Liver (tissue), 9 donors: ENCODE data around the gene NOPCHAP1. TPM values are rescaled to one million over a fixed set of nuclear protein-coding genes. Genes with fewer than 3 reads are reported as not detected.

Source experiments
- DNase-seq: peaks from one replicate; pipeline ENCODE4 v3.0.0-alpha.2; 2017; ENCODE audit warnings: low spot score
- H3K27ac ChIP-seq, 2 donors: one replicate each; pipeline ENCODE4 v1.7.0; 2013; ENCODE audit warnings: inconsistent platforms in 2 of 2, low read length in 2 of 2, control low read depth in 1 of 2, low read depth in 1 of 2, mild to moderate bottlenecking in 1 of 2
- H3K27me3 ChIP-seq, 4 donors: one replicate each; pipeline versions ENCODE4 v1.6.1 to v1.7.0; 2013; ENCODE audit warnings: low read length in 3 of 4, inconsistent platforms in 1 of 4, mild to moderate bottlenecking in 1 of 4, moderate library complexity in 1 of 4; ENCODE audit not compliant: control insufficient read depth in 4 of 4, insufficient read depth in 4 of 4
- H3K36me3 ChIP-seq, 4 donors: one replicate each; pipeline versions ENCODE4 v1.6.1 to v1.7.0; 2013; ENCODE audit warnings: low read length in 3 of 4, mild to moderate bottlenecking in 3 of 4, low read depth in 1 of 4, moderate library complexity in 1 of 4; ENCODE audit not compliant: control insufficient read depth in 4 of 4, insufficient read depth in 3 of 4
- H3K4me1 ChIP-seq, 4 donors: one replicate each; pipeline versions ENCODE4 v1.6.1 to v1.7.0; 2013; ENCODE audit warnings: low read length in 3 of 4, mild to moderate bottlenecking in 3 of 4, moderate library complexity in 1 of 4; ENCODE audit not compliant: control insufficient read depth in 4 of 4, insufficient read depth in 4 of 4
- H3K4me3 ChIP-seq, 3 donors: one replicate each; pipeline versions ENCODE4 v1.6.1 to v1.7.0; 2013; ENCODE audit warnings: low read length in 3 of 3, control low read depth in 1 of 3, low read depth in 1 of 3, mild to moderate bottlenecking in 1 of 3
- H3K9ac ChIP-seq, 2 donors: one replicate each; pipeline ENCODE4 v1.7.0; 2013; ENCODE audit warnings: low read length in 2 of 2, mild to moderate bottlenecking in 2 of 2, moderate library complexity in 2 of 2, control low read depth in 1 of 2, low read depth in 1 of 2
- H3K9me3 ChIP-seq, 4 donors: one replicate each; pipeline versions ENCODE4 v1.6.1 to v1.7.0; 2013; ENCODE audit warnings: low read length in 3 of 4; ENCODE audit not compliant: control insufficient read depth in 4 of 4
- ATF3 ChIP-seq: IDR thresholded peaks from 2 replicates; pipeline ENCODE4 v1.6.1; 2016; ENCODE audit warnings: antibody characterized with exemption
- CTCF ChIP-seq: fragments of 150-350 bp; IDR thresholded peaks from 2 replicates; pipeline ENCODE4 v1.5.1; 2017; ENCODE audit warnings: improper control_type of control experiment, low read depth, low read length; ENCODE audit not compliant: missing input control
- EGR1 ChIP-seq, 2 donors: IDR thresholded peaks; 2 replicates each; pipeline ENCODE4 v1.6.1; 2016 to 2018; ENCODE audit warnings: antibody characterized with exemption in 2 of 2, low read depth in 2 of 2
- FOXA1 ChIP-seq: IDR thresholded peaks from 2 replicates; pipeline ENCODE4 v1.6.1; 2016; ENCODE audit warnings: antibody characterized with exemption
- FOXA2 ChIP-seq: IDR thresholded peaks from 2 replicates; pipeline ENCODE4 v1.6.1; 2016; ENCODE audit warnings: antibody characterized with exemption
- GABPA ChIP-seq, 2 donors: IDR thresholded peaks in 1 of 2; conservative IDR thresholded peaks in 1 of 2; 2 replicates each; pipeline ENCODE4 v1.6.1; 2016; ENCODE audit warnings: antibody characterized with exemption in 2 of 2, mild to moderate bottlenecking in 1 of 2, moderate library complexity in 1 of 2
- HNF4A ChIP-seq, 2 donors: conservative IDR thresholded peaks; 2 replicates each; pipeline ENCODE4 v1.6.1; 2016; ENCODE audit warnings: antibody characterized with exemption in 2 of 2, mild to moderate bottlenecking in 2 of 2
- HNF4G ChIP-seq: IDR thresholded peaks from 2 replicates; pipeline ENCODE4 v1.6.1; 2016; ENCODE audit warnings: antibody characterized with exemption
- MAX ChIP-seq: IDR thresholded peaks from 2 replicates; pipeline ENCODE4 v1.6.1; 2016; ENCODE audit warnings: antibody characterized with exemption
- NR2F2 ChIP-seq: IDR thresholded peaks from 2 replicates; pipeline ENCODE4 v1.6.1; 2016; ENCODE audit warnings: antibody characterized with exemption
- RAD21 ChIP-seq, 2 donors: IDR thresholded peaks; 2 replicates each; pipeline ENCODE4 v1.6.1; 2016; ENCODE audit warnings: antibody characterized with exemption in 2 of 2, mild to moderate bottlenecking in 2 of 2
- REST ChIP-seq: IDR thresholded peaks from 2 replicates; pipeline ENCODE4 v1.6.1; 2016; ENCODE audit warnings: antibody characterized with exemption, mild to moderate bottlenecking
- RXRA ChIP-seq, 2 donors: IDR thresholded peaks; 2 replicates each; pipeline ENCODE4 v1.6.1; 2017 to 2018; ENCODE audit warnings: antibody characterized with exemption in 2 of 2, mild to moderate bottlenecking in 1 of 2
- SP1 ChIP-seq: IDR thresholded peaks from 2 replicates; pipeline ENCODE4 v1.6.1; 2018; ENCODE audit warnings: antibody characterized with exemption, mild to moderate bottlenecking
- TAF1 ChIP-seq: conservative IDR thresholded peaks from 2 replicates; pipeline ENCODE4 v1.6.1; 2016; ENCODE audit warnings: antibody characterized with exemption, mild to moderate bottlenecking
- YY1 ChIP-seq: IDR thresholded peaks from 2 replicates; pipeline ENCODE4 v1.6.1; 2016; ENCODE audit warnings: antibody characterized with exemption, mild to moderate bottlenecking
- ZBTB33 ChIP-seq: IDR thresholded peaks from 2 replicates; pipeline ENCODE4 v1.6.1; 2016; ENCODE audit warnings: antibody characterized with exemption
- WGBS: extraction: QIAGEN DNeasy Blood & Tissue Kit; methylation state at CpG from one replicate; pipeline ENCODE4 v1.1.7; 2013; 5-methylcytosine and 5-hydroxymethylcytosine counted together
- polyA plus RNA-seq, 2 donors: library from polyadenylated mRNA; stranded (reverse) in 1 of 2; unstranded in 1 of 2; fragments of 200-250 nt in 1 of 2; fragments of >200 nt in 1 of 2; fragmentation: Nextera tagmentation in 1 of 2; extraction: Ambion mirVana in 1 of 2; gene quantifications; one replicate each; pipeline versions ENCODE4 v1.2.1 to v1.2.3, GENCODE V29; 2013 to 2015
- total RNA-seq, 2 donors: library from RNA; depleted of rRNA; stranded (reverse); fragments of >200 nt; gene quantifications; one replicate each; pipeline ENCODE4 v1.2.3, GENCODE V29; 2014
- donor health status: healthy.
- donor health status: healthy.
- donor health status: healthy.
- donor health status: healthy.
- donor health status: healthy.

Gene NOPCHAP1
- total and polyA plus RNA-seq, 4 donors = 2.1 to 18.6 (median 3.5) TPM

- 91% methylated on average over 9 of the region's 9 CpGs for WGBS
- no peak overlapping the region for H3K4me3 ChIP-seq
- H3K27me3 ChIP-seq = no peaks in the 10 kb centered on the region
- no peak for DNase-seq
- H3K27ac ChIP-seq = peak overlapping the region; percentile 3 to 44
- TF ChIP-seq EGR1 (IDR thresholded peaks at IDR 0.05; ENCODE audit: low read depth in 2 of 2) (no peak), HNF4G (no peak), RXRA (IDR thresholded peaks at IDR 0.05) (no peak), HNF4A (conservative IDR thresholded peaks at IDR 0.05) (no peak), CTCF (no peak), YY1 (no peak), NR2F2 (no peak), MAX (no peak), ATF3 (no peak), ZBTB33 (no peak), SP1 (no peak), GABPA (IDR thresholded peaks at IDR 0.05 in 1 of 2, conservative IDR thresholded peaks at IDR 0.05 in 1 of 2) (no peak), TAF1 (no peak), RAD21 (IDR thresholded peaks at IDR 0.05) (no peak)
- no peak overlapping the region for H3K9ac ChIP-seq
- H3K36me3 ChIP-seq = peaks cover 0 to 8% (median 2%) of the 10 kb centered on the region in 4 donors
- peaks cover 0 to 17% (median 1%) of the 10 kb centered on the region in 4 donors for H3K4me1 ChIP-seq
- H3K9me3 ChIP-seq = no peaks in the 10 kb centered on the region
Measured at GRCh38 chr12:105013892-105014291, 27.8 kb downstream of the NOPCHAP1 start.

GRCh38 chr12:105014603-105015002 lies 28.5 kb downstream of the NOPCHAP1 start:
- 58% methylated on average over 2 of the region's 2 CpGs for WGBS
- Histone ChIP-seq H3K4me3 (no peak overlapping the region), H3K9me3 (no peaks in the 10 kb centered on the region), H3K4me1 (peaks cover 0 to 19% (median 1%) of the 10 kb centered on the region in 4 donors), H3K36me3 (peaks cover 0 to 8% (median 2%) of the 10 kb centered on the region in 4 donors), H3K27ac (peak overlapping the region; percentile 44 to 55), H3K9ac (no peak overlapping the region), H3K27me3 (no peaks in the 10 kb centered on the region)
- DNase-seq = no peak
- peak; percentile 35 for TF ChIP-seq MAX
- no peak for TF ChIP-seq FOXA2
- TF ChIP-seq TAF1 = no peak
- peak; percentile 90 for TF ChIP-seq HNF4G
- peak; percentile 67 for TF ChIP-seq REST
- TF ChIP-seq ZBTB33 = peak; percentile 56
- peak; percentile 66 to 72 for TF ChIP-seq RXRA (IDR thresholded peaks at IDR 0.05)
- TF ChIP-seq NR2F2 = no peak
- peak; percentile 95 for TF ChIP-seq SP1
- TF ChIP-seq YY1 = peak; percentile 63
- peak in 1 of 2 donors; percentile 22 for TF ChIP-seq GABPA (IDR thresholded peaks at IDR 0.05 in 1 of 2, conservative IDR thresholded peaks at IDR 0.05 in 1 of 2)
- TF ChIP-seq HNF4A (conservative IDR thresholded peaks at IDR 0.05) = peak; percentile 98 to 99
- TF ChIP-seq FOXA1 = no peak
- TF ChIP-seq CTCF = no peak
- peak in 1 of 2 donors; percentile 50 for TF ChIP-seq EGR1 (IDR thresholded peaks at IDR 0.05; ENCODE audit: low read depth in 2 of 2)
- peak; percentile 34 for TF ChIP-seq ATF3
- TF ChIP-seq RAD21 (IDR thresholded peaks at IDR 0.05) = peak; percentile 39 to 52
